Fibroblast of peridontal ligament (primary cell): Measurements from ENCODE around the gene SCNM1.
"Not testable (repeated sequence)": the region's sequence is repeated elsewhere in the genome, so short reads cannot be mapped to it uniquely, and the experiment has no call there.

ENCODE experiments used
- DNase-seq: peaks from one replicate; pipeline ENCODE4 v3.0.0-alpha.2; 2010; ENCODE audit errors: extremely low read depth

Gene SCNM1

GRCh38 chr1:151146412-151147131 lies 19.4 kb upstream of the SCNM1 start, which contains the start of gene SEMA6C:
Gene SEMA6C (minus strand): TSS chr1:151146631. CDS start chr1:151142621, 4,010 bp downstream.
- peak; percentile 81 for DNase-seq

- DNase-seq: no peak
Observed at GRCh38 chr1:151147132-151147503, 18.8 kb upstream of the SCNM1 start.

GRCh38 chr1:151147665-151148064 lies 18.3 kb upstream of the SCNM1 start:
- no peak for DNase-seq

- DNase-seq: no peak
Observed at GRCh38 chr1:151156515-151156819, 9.5 kb upstream of the SCNM1 start, which contains the start of gene TNFAIP8L2. Gene TNFAIP8L2 (plus strand): TSS chr1:151156649. CDS start chr1:151158698, 2,049 bp downstream.

GRCh38 chr1:151157067-151157531 lies 8.8 kb upstream of the SCNM1 start:
- DNase-seq: no peak

- no peak for DNase-seq
Observed at GRCh38 chr1:151158326-151158725, 7.6 kb upstream of the SCNM1 start.

GRCh38 chr1:151158751-151159251 lies 7.1 kb upstream of the SCNM1 start:
- no peak for DNase-seq

DNA sequence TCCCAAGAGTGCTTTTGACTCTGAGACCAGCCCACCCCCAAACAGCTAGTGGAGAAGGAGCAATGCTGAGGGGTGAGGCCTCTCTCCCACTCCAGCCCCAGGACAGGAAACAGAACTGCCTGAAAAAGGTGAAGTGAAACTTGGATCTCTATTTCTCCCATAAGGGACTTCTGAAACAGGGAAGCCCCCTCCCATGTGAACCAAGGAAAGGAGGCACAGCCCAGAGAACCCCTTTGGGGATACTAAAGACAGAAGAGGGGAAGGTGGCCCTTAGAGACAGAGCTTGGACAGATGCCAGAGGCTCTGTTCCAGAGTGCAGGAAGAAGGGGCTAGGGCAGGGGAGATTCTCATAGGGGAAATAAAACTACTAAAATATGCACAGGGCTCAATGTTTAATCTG lies 6.6 kb upstream of the SCNM1 start:
- no peak for DNase-seq

DNA sequence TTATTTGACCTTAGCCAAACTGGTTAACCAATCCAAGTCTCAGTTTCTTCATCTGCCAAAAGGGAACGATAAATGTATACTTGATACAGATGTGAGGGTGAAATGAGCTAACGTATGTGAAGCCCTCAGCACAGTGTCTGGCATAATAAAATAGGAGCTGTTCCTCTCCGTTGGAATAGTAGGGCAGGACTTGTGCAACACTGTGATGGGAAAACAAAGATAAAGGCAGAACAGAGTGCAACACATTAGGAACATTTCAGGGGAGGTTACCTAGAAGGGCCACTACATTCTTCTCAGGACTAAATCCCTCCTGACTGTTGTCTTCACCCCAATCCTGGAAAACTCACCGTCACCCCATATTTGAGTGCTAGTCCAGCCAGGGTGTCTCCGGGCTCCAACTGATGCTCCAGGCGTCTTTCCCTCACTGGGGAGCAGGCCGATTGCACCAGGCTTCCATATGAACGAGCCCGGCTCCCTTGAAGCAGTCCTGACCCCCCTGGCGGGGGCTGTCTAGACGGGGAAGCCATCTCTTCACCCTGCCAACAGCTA lies 1.1 kb upstream of the SCNM1 start:
- DNase-seq: peak; percentile 29

DNA sequence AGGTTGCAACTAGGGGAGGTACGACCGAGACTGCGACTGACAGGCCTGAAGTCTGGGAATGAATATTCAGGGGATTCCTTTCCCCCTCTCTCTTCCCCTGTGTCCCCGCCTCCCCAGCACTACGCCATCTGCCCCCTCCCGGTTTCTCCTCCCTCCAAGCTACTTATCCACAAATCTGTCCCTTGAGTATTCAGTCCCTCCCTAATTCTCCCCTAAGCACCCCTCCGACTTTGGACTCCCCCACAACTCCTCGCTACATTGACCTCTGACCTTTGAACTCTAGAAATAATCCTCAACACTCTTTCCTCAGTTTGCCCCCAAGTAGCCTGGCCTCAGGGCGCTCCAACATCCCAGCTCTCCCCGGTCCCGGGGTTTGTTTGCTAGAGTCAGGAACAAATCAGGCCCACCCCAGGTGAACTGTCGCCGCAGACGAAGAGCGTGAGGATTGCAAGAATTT lies 635 bp upstream of the SCNM1 start:
- DNase-seq: peak; percentile 63

- DNase-seq: peak; percentile 71
Observed at GRCh38 chr1:151166505-151166956, 587 bp downstream of the SCNM1 start.

DNA sequence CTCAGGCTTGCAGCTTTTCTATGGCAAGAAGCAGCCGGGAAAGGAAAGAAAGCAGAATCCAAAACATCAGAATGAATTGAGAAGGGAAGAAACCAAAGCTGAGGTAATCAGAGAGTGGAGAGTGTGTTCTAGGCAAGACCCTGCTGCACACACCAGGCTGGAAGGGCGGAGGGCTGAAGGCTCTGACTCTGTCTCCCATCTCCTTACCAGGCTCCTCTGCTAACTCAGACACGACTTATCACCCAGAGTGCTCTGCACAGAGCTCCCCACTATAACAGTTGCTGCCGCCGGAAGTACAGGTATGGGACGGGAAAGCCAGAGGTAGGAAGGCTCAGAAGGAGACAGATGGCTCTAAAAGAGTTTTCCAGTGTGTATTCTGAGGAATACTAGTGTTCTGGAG lies 1.2 kb downstream of the SCNM1 start:
- no peak for DNase-seq

DNA sequence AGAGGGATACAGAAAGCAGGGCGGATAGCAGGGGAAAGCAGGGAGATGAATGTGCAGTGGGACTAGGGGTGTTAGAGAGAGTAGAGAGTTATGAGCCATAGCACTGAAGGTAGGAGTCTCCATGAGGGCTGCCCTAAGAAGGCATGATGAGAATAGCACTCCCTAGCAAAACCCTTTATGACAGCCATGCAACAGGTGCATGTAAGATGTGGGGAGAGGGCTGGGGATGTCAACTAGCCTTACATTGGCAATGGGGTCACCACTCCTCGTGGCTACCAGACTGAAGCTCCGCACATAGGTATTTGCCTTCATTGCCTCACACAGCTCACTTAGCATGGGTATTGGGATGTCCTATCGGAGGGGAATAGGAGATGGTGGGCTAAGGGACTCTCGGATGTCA lies 5.2 kb downstream of the SCNM1 start:
- DNase-seq: no peak

GRCh38 chr1:151175041-151175741 lies 9.2 kb downstream of the SCNM1 start:
- DNase-seq: peak; percentile 71

DNA sequence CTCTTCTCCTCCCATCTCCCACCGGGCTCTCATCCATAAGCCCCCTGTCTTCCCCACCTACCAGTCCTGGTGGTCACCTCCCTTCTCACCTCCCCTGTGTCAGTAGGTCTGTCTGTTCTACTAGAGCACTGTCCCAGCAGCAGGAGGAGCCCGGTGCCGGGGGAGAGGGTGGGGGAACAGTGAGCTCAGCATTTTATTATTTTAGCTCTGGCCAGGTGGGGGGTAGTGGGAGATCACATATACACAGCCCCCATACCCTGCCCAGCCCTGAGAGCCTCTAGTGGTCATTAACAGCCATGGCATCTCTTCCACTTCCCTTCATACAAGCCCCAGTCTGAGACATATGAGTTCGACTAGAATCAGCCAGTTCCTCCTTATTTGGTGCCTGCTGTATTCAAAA lies 9.9 kb downstream of the SCNM1 start, which contains the start of gene TMOD4:
TSS of gene TMOD4 (minus strand) at position 119 of the 400 bp plus-strand sequence. CDS start 1,106 bp downstream, outside the sequence.
- DNase-seq: peak; percentile 22

DNA sequence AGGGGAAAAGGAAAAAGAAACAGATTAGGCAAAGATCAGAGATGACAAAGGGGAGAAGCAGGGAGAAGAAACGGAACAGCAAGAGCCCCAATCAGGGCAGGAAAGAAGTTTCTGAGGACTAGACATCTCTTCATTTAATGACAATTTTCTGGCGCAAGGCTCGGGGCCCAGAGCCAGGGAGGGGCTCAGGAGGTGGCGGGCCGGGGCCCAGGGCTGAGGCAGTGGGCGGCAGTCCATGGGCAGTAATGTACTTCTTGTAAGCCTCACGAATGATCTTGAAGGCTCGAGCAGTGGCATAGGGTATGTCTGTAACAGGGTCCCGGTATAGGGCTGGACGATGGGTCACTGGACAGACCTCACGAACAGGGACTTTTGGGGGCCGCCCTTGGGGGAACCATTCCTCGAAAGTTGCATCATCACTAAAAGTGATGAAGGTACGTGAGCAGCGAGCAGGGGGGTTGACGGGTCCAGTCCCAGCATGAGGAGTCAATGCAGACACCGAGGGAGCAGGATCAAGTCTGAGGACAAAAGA lies 10.6 kb downstream of the SCNM1 start:
- no peak for DNase-seq

GRCh38 chr1:151184211-151184610 lies 18.3 kb downstream of the SCNM1 start:
- no peak for DNase-seq

GRCh38 chr1:151187205-151187604 lies 21.3 kb downstream of the SCNM1 start:
- DNase-seq: no peak

- not testable (repeated sequence) for DNase-seq
Observed at GRCh38 chr1:151188667-151189066, 22.7 kb downstream of the SCNM1 start.

GRCh38 chr1:151189637-151190445 lies 23.9 kb downstream of the SCNM1 start, which contains the start of gene VPS72:
Gene VPS72 (minus strand): TSS chr1:151190197. CDS start chr1:151190121, 76 bp downstream.
- DNase-seq: peak; percentile 85

- no peak for DNase-seq
Observed at GRCh38 chr1:151192047-151192446, 26.1 kb downstream of the SCNM1 start.
